Epidermal melanocyte (primary cell): Measurements from ENCODE around the gene BEST2.
A peak's percentile ranks its signal among the peaks of the same experiment; 100 is the strongest.
"Not testable (repeated sequence)": the region's sequence is repeated elsewhere in the genome, so short reads cannot be mapped to it uniquely, and the experiment has no call there.

Source experiments
- DNase-seq: peaks from one replicate; pipeline ENCODE4 v3.0.0; 2011; ENCODE audit warnings: low spot score; ENCODE audit not compliant: insufficient read length

Gene BEST2

GRCh38 chr19:12751635-12752034 is at the start of gene BEST2:
BEST2 (plus strand) TSS chr19:12751791; CDS start chr19:12752593, 802 bp downstream.
- no peak for DNase-seq

GRCh38 chr19:12703046-12703445 is 48.5 kb upstream of the BEST2 start:
- DNase-seq: no peak

GRCh38 chr19:12705169-12705568 is 46.4 kb upstream of the BEST2 start:
- DNase-seq: no peak

GRCh38 chr19:12705654-12706331 is 45.8 kb upstream of the BEST2 start:
- no peak for DNase-seq

- no peak for DNase-seq
Observed at GRCh38 chr19:12706332-12706718, 45.3 kb upstream of the BEST2 start.

GRCh38 chr19:12708641-12709040 is 43.0 kb upstream of the BEST2 start:
- DNase-seq: no peak

GRCh38 chr19:12711187-12711586 is 40.4 kb upstream of the BEST2 start:
- DNase-seq: no peak

- DNase-seq: not testable (repeated sequence)
Observed at GRCh38 chr19:12712077-12712476, 39.5 kb upstream of the BEST2 start.

GRCh38 chr19:12713304-12713703 is 38.3 kb upstream of the BEST2 start:
- DNase-seq: not testable (repeated sequence)

GRCh38 chr19:12715102-12715501 is 36.5 kb upstream of the BEST2 start:
- no peak for DNase-seq

GRCh38 chr19:12715929-12716328 is 35.7 kb upstream of the BEST2 start:
- no peak for DNase-seq

GRCh38 chr19:12720296-12720695 is 31.3 kb upstream of the BEST2 start:
- no peak for DNase-seq

- no peak for DNase-seq
Observed at GRCh38 chr19:12720851-12721655, 30.5 kb upstream of the BEST2 start.

GRCh38 chr19:12721656-12722565 is 29.7 kb upstream of the BEST2 start:
- peak; percentile 71 for DNase-seq

GRCh38 chr19:12722566-12723380 is 28.8 kb upstream of the BEST2 start:
- DNase-seq: peak; percentile 100

GRCh38 chr19:12723381-12723640 is 28.3 kb upstream of the BEST2 start:
- no peak for DNase-seq

GRCh38 chr19:12723641-12724426 is 27.8 kb upstream of the BEST2 start, which contains the start of gene TNPO2:
TNPO2 (minus strand) TSS chr19:12723932; CDS start chr19:12720977, 2,955 bp downstream.
- DNase-seq: peak; percentile 80

- not testable (repeated sequence) for DNase-seq
Observed at GRCh38 chr19:12725612-12726011, 26.0 kb upstream of the BEST2 start.

GRCh38 chr19:12726988-12727316 is 24.6 kb upstream of the BEST2 start:
- DNase-seq: no peak

- DNase-seq: no peak
Observed at GRCh38 chr19:12727745-12728433, 23.7 kb upstream of the BEST2 start.
